Peyer's patch (tissue), 4 donors: Measurements from ENCODE around the gene LDHB.

Experiments used
- POLR2A ChIP-seq, 2 donors: fragments of 450-650 bp; IDR thresholded peaks; one replicate each; pipeline ENCODE4 v1.5.1; 2017; ENCODE audit warnings: antibody characterized with exemption in 2 of 2, mild to moderate bottlenecking in 2 of 2, moderate library complexity in 2 of 2
- TF ChIP-seq, protein P1 (sequence below), 6 experiments: fragments of 450-650 bp in 4 of 6; fragments of 200-600 bp in 2 of 6; sonication (generic) in 1 of 6; IDR thresholded peaks; one replicate each; pipeline ENCODE4 v1.5.1; 2017 to 2019; ENCODE audit warnings: antibody characterized with exemption in 6 of 6, mild to moderate bottlenecking in 3 of 6, moderate library complexity in 1 of 6

DNA sequence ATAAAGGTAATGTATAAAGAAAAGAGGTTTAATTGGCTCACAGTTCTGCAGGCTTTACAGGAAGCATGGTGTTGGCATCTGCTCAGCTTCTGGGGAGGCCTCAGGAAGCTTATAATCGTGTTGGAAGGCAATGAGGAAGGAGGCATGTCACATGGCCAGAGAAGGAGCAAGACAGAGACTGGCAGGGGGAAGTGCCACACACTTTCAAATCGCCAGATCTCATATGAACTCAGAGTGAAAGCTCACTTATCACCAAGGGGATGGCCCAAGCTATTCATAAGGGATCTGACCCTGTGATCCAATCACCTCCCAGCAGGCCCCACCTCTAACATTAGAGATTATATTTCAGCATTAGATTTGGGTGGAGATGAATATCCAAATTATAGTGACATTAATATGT is 26.3 kb downstream of the LDHB start:
- TF ChIP-seq, protein P1, sequence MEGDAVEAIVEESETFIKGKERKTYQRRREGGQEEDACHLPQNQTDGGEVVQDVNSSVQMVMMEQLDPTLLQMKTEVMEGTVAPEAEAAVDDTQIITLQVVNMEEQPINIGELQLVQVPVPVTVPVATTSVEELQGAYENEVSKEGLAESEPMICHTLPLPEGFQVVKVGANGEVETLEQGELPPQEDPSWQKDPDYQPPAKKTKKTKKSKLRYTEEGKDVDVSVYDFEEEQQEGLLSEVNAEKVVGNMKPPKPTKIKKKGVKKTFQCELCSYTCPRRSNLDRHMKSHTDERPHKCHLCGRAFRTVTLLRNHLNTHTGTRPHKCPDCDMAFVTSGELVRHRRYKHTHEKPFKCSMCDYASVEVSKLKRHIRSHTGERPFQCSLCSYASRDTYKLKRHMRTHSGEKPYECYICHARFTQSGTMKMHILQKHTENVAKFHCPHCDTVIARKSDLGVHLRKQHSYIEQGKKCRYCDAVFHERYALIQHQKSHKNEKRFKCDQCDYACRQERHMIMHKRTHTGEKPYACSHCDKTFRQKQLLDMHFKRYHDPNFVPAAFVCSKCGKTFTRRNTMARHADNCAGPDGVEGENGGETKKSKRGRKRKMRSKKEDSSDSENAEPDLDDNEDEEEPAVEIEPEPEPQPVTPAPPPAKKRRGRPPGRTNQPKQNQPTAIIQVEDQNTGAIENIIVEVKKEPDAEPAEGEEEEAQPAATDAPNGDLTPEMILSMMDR (IDR thresholded peaks at IDR 0.05), result no peak
- TF ChIP-seq POLR2A (IDR thresholded peaks at IDR 0.05), result no peak
